Stimulated activated CD4-positive, alpha-beta T cell treated with anti-CD3 and anti-CD28 coated beads, TNF-alpha, amount 100 ng/mL, for 48 hours (primary cell): Measurements from ENCODE around the gene PLK2.

Experiments
- DNase-seq, 3 donors: peaks; one replicate each; pipeline ENCODE4 v3.0.0-alpha.2; 2020; ENCODE audit warnings: low read depth in 3 of 3

Gene PLK2

DNA sequence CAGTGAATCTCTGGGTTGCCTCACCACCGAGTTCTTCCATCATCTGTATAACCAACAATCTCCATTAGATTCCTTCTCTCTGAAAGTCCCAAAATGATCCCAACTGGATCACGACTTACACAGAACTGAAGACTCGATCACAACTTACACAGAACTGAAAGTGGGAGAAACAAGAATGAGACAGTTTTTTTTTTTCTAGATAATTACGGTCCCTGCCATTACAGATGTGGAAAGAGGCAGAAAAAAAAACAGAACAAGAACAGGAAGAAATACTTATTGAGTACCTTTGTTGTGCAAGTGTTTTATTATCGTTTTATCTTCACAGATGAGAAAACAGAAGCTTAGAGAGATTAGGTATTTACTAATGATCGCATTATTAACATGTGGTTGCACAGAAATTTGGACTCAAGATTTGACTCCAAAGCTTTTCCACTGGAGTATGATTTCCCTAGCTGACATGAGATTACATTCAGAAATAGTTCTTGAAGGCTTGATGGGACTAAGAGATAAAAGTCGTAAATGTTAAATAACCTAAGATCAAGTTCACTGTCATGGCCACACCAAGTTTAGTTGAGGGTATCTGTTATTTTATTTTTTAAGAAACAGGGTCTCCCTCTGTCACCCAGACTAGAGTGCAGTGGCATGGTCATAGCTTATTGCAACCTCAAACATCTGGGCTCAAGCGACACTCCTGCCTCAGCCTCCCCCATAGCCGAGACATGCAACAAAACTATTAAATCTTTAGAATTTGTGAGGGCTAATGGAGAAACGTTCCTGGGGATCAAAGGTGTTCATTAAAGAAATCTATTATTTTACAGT lies 8.9 kb downstream of the PLK2 start:
- DNase-seq, result no peak

GRCh38 chr5:58450018-58450417 lies 9.9 kb downstream of the PLK2 start:
- no peak for DNase-seq

GRCh38 chr5:58447226-58447625 lies 12.7 kb downstream of the PLK2 start:
- no peak for DNase-seq

DNA sequence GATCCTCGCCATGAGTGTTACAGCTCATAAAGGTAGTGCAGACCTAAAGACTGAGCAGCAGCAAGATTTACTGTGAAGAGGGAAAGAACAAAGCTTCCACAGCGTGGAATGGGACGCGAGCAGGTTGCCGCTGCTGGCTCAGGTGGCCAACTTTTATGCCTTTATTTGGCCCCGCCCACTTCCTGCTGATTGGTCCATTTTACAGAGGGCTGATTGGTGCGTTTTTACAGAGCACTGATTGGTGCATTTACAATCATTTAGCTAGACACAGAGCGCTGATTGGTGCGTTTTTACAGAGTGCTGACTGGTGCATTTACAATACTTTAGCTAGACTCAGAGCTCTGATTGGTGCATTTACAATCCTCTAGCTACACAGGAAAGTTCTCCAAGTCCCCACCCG lies 13.9 kb downstream of the PLK2 start:
- no peak for DNase-seq

DNA sequence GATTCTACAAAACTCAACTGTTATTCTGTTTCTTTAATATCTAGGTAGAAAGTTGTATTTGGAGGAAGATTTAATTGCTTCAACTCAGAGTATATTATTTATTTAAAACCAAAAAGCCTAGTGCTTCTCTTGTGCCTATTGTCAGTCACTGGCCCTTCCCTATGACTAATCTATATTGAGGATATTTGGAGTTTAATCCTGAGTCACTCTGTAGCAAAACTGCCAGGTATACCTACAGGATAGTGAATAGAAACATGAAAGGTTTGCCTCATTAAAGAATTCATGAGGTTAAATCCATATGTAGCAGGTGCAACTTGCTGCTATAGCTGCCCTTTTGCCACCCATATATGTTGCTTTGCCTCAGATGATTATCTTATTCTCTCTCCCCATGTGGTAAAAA lies 15.1 kb downstream of the PLK2 start:
- DNase-seq, result no peak

DNA sequence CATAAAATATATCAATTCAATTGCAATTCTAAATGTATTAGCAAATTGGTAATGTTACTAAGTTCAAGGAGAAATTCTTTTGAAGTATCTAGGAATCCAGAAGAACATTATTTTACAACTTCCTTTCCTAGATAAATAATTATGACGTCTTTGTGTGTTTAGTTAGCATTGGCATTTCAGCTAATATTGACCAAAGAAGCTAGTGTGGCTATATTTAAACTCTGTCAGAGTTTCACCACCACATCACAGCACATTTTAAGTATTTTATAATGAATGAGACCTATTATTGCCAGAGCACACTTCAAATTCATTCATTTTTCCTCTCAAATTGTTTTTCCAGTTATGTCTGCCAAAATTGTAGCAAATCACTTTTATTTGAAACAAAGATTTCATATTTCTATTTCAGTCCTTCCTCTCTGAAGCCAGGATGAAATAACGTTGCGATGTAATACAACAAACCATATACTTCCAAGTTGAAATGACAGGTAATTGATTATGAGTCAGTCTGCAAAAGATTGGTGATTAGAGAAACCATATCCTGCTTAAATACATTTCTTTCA lies 18.9 kb downstream of the PLK2 start:
- no peak for DNase-seq

DNA sequence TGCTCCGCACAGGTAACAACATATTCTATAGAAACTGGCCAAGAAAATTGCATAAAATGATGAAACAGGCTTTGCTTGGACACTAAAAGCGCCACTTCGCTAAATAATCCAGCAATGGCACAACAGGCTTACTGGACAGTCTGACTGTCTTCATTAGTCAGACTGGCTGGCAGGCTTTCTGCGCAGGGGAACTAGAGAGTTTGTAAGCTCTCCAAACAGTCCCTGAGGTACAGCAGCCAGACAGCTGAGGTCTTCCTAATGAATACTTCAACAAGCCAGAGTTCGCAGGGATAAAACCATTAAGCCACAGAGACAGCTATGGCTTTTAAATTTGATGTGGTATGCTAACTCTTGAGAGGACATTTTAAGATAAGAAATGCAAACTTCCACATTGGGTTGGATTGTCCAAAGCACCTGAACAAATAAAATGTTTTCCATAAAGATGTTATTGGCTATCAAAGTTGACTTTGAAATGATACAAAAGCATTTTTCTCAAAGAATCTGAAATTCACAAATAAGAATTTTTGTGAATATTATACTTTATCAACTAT lies 20.7 kb downstream of the PLK2 start:
- DNase-seq, result no peak

GRCh38 chr5:58437661-58438060 lies 22.2 kb downstream of the PLK2 start:
- no peak for DNase-seq

DNA sequence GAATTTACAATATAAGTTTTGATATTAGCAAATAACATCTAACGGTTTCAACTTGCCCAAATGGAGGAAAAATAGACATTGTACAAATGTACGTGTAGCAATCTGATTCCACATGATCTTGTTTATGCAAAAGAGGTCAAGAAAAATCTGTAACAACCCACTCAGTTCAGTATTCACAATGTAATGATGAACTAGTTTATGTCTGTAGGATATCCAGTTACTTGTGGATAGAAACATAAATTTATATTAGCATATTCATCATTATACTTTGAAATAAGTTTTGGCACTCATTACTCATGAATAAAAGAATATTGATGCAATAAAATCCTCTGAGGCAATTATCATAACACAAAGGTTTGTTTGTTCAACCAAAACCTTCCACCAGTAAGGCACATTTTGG lies 28.1 kb downstream of the PLK2 start:
- no peak for DNase-seq

DNA sequence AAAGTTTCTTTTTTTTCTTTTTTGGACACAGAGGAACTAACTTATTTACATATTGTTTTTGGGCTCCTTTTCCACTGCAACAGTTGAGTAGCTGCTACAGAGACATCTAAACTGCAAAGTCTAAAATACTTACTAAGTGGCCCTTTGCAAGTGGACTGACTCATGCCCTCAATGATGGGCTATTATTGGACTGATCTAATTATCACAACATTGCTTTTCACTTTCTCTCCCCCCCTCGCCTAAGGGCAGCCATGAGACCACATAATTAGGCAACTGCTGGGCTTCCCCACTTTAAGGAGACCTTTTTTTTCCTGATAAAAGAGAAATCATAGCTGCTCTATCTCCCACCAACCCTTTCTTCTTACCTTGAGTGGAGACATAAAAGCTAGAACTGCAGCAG lies 47.0 kb downstream of the PLK2 start:
- DNase-seq, result no peak

DNA sequence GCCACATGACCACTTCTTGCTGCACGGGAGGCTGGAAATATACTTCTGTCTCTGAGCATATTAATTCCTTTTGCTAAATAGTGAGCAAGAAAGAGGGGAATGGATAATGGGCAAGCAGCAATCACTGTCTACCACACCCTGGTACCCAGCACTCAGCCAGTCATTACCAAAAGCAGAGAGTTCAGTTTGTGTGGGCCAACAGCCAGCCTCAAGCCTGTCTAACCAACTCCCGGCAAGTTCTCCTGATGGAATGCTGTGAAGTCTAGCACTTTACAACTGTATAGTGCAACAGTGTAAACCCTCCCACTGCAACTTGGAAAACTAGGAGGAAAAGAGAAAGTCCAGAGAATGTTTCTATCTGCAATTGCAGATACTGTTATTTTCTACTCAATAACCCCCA lies 47.8 kb downstream of the PLK2 start:
- no peak for DNase-seq

- DNase-seq, result no peak
These were observed 48.5 kb downstream of the PLK2 start for GRCh38 chr5:58411372-58411771.

DNA sequence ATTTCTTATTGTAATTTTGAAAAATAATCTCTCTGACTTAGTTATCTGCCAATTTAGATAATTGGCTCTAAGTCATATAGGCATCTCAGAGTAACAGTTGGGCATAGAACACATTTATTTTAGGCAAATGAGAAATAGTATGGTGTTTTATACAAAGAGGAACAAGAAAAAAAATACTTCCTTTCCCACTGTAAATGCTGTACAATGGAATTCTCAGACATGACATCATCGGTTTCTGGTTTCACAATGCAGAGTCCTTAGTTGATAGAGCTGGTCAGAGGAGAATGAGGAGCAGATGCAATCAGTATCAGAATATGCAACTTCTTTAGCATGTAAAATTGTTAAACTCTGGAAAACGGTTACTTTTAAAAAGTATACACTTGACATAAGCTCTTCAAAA lies 49.4 kb downstream of the PLK2 start:
- DNase-seq, result no peak

GRCh38 chr5:58407042-58407719 lies 52.7 kb downstream of the PLK2 start:
- DNase-seq, result no peak

DNA sequence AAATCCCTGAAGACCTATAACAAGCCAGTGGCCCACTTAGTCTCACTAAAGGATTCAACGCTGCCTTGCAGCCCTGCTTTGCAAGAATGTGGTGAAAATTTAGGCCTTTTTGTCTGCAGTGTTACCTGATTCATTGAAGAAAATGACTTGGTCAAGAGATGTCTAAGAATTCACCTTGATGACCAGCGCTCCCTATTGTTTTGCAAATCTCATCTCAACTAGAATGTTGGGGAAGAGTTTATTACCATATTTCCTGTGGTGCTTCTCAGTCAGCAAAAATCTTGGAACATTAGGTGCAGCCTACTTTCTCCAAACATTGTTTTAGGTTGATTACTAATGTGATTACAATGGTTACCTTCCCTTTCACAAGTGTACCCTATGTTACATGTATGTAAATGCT lies 53.5 kb downstream of the PLK2 start:
- DNase-seq, result no peak

DNA sequence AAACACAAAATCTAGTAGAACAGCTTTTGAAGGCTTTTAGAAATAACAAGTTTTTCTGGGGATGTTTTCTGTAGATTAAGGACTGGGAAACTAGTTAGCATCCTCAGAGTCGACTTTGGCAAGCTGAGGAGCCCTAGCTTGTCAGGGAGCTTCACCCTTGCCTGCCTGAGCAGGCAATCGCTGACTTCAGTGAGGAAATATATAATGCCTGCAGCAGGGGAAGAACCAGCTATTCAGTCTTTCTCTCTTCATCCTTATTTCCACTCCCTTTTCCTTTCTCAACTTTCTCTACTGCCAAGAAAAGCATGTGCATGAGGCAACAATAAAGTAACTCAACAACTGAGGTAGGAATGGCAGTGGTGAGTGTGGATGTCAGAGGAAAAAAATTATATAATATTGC lies 54.7 kb downstream of the PLK2 start:
- no peak for DNase-seq

GRCh38 chr5:58404734-58405133 lies 55.2 kb downstream of the PLK2 start:
- no peak for DNase-seq
